ENCODE measurements around the gene SLC39A7. TPM values are rescaled to one million over a fixed set of nuclear protein-coding genes. Genes with fewer than 3 reads are reported as not detected.

Gene SLC39A7
- total RNA-seq, 2 donors from 2014 or later = 170 to 212 TPM

GRCh38 chr6:33164665-33165373 is 35.8 kb upstream of the SLC39A7 start:
- H3K27ac ChIP-seq = no peak overlapping the region
- H3K4me3 ChIP-seq = no peak overlapping the region
- no peak overlapping the region for H3K9ac ChIP-seq (ENCODE audit: low read depth in 2 of 2, low read length in 2 of 2)
- H3K36me3 ChIP-seq = no peaks in the 10 kb centered on the region
- no peak for TF ChIP-seq CTCF (IDR thresholded peaks at IDR 0.05)
- no peaks in the 10 kb centered on the region for H3K4me1 ChIP-seq
- no peaks in the 10 kb centered on the region for H3K9me3 ChIP-seq
- DNase-seq = no peak
- intact Hi-C loops (cut with DNase I) = loop anchor here (5.0 kb wide), 1 partner anchor 82 kb away; no protein-coding TSS in a partner anchor
- H3K27me3 ChIP-seq = no peaks in the 10 kb centered on the region

- Histone ChIP-seq H3K27me3 (no peaks in the 10 kb centered on the region), H3K9me3 (no peaks in the 10 kb centered on the region), H3K4me1 (no peaks in the 10 kb centered on the region), H3K27ac (no peak overlapping the region), H3K4me3 (no peak overlapping the region), H3K9ac (ENCODE audit: low read depth in 2 of 2, low read length in 2 of 2) (no peak overlapping the region), H3K36me3 (no peaks in the 10 kb centered on the region)
- intact Hi-C loops (cut with DNase I) = no loop called here
- TF ChIP-seq CTCF (IDR thresholded peaks at IDR 0.05) = no peak
- no peak for DNase-seq
These were observed 34.9 kb upstream of the SLC39A7 start for GRCh38 chr6:33165581-33166258.

- intact Hi-C loops (cut with DNase I) = no loop called here
- Histone ChIP-seq H3K9ac (ENCODE audit: low read depth in 2 of 2, low read length in 2 of 2) (no peak overlapping the region), H3K36me3 (no peaks in the 10 kb centered on the region), H3K9me3 (no peaks in the 10 kb centered on the region), H3K27ac (no peak overlapping the region), H3K27me3 (no peaks in the 10 kb centered on the region), H3K4me1 (no peaks in the 10 kb centered on the region), H3K4me3 (no peak overlapping the region)
- DNase-seq = no peak
- no peak for TF ChIP-seq CTCF (IDR thresholded peaks at IDR 0.05)
These were observed 34.3 kb upstream of the SLC39A7 start for GRCh38 chr6:33166363-33166762.

- intact Hi-C loops (cut with DNase I) = no loop called here
These were observed 33.9 kb upstream of the SLC39A7 start for GRCh38 chr6:33166811-33167210.

More at GRCh38 chr6:33166811-33167210, 33.9 kb upstream of the SLC39A7 start:
- no peak for TF ChIP-seq CTCF (IDR thresholded peaks at IDR 0.05)
- Histone ChIP-seq H3K9ac (ENCODE audit: low read depth in 2 of 2, low read length in 2 of 2) (no peak overlapping the region), H3K27me3 (no peaks in the 10 kb centered on the region), H3K27ac (no peak overlapping the region), H3K9me3 (no peaks in the 10 kb centered on the region), H3K4me3 (no peak overlapping the region), H3K4me1 (no peaks in the 10 kb centered on the region), H3K36me3 (no peaks in the 10 kb centered on the region)
- no peak for DNase-seq
